Adrenal gland (tissue), 5 donors: ENCODE data around the gene RPS6KA2.

Experiments
- CTCF ChIP-seq, 6 experiments: fragments of 450-650 bp in 4 of 6; fragments of 200-600 bp in 2 of 6; sonication (generic) in 1 of 6; IDR thresholded peaks; 1 replicate in 5 of 6; 2 replicates in 1 of 6; pipeline versions ENCODE4 v1.5.1 to v1.8.0; 2016 to 2021; ENCODE audit warnings: antibody characterized with exemption in 6 of 6, mild to moderate bottlenecking in 2 of 6, moderate library complexity in 1 of 6
- POLR2A ChIP-seq, 2 donors: fragments of 450-650 bp; IDR thresholded peaks; one replicate each; pipeline ENCODE4 v1.6.1; 2017; ENCODE audit warnings: antibody characterized with exemption in 2 of 2, mild to moderate bottlenecking in 2 of 2, moderate library complexity in 1 of 2
- donor health status: DM: no; HTN: no; CAD: no.

- TF ChIP-seq CTCF (IDR thresholded peaks at IDR 0.05) (no peak), POLR2A (IDR thresholded peaks at IDR 0.05) (no peak)
Measured at GRCh38 chr6:166613027-166613426, 14.0 kb downstream of the RPS6KA2 start.
